Keratinocyte (primary cell): ENCODE data around the gene SSUH2. TPM values are rescaled to one million over a fixed set of nuclear protein-coding genes. Genes with fewer than 3 reads are reported as not detected.

ENCODE experiments used
- DNase-seq: peaks from one replicate; pipeline ENCODE4 v3.0.0-alpha.2; 2011; ENCODE audit warnings: low read depth, missing footprints, low spot score
- FAIRE-seq: peaks from 2 replicates; lab custom pipeline; 2011; peaks lifted over from hg19 to GRCh38; lab: Jason Lieb, UNC
- H2AFZ ChIP-seq: 2 replicates; pipeline ENCODE4 v1.6.0; 2012; ENCODE audit warnings: low read length, control low read depth, inconsistent platforms; ENCODE audit not compliant: control insufficient read depth
- H3K27ac ChIP-seq: 2 replicates; pipeline ENCODE4 v1.5.1; 2011; ENCODE audit warnings: low read length; ENCODE audit not compliant: control insufficient read depth, insufficient read depth
- H3K27me3 ChIP-seq: 3 replicates; pipeline ENCODE4 v1.6.0; 2011; ENCODE audit warnings: low read length; ENCODE audit not compliant: control insufficient read depth, insufficient read depth; ENCODE audit errors: extremely low read depth
- H3K36me3 ChIP-seq, 2 experiments: 2 replicates in 1 of 2; 3 replicates in 1 of 2; pipeline ENCODE4 v1.5.1; 2011; ENCODE audit warnings: low read length in 2 of 2, mild to moderate bottlenecking in 1 of 2; ENCODE audit not compliant: control insufficient read depth in 2 of 2, insufficient read depth in 2 of 2; ENCODE audit errors: extremely low read depth in 1 of 2
- H3K4me1 ChIP-seq: 3 replicates; pipeline ENCODE4 v1.5.1; 2011; ENCODE audit warnings: low read length; ENCODE audit not compliant: control insufficient read depth, insufficient read depth; ENCODE audit errors: extremely low read depth
- H3K4me2 ChIP-seq: 3 replicates; pipeline ENCODE4 v1.6.0; 2011; ENCODE audit warnings: low read depth, low read length; ENCODE audit not compliant: control insufficient read depth, insufficient read depth; ENCODE audit errors: extremely low read depth
- H3K4me3 ChIP-seq, 3 experiments: fragments of 200-600 bp in 1 of 3; sonication (generic) in 1 of 3; 2 replicates in 2 of 3; 3 replicates in 1 of 3; pipeline ENCODE4 v1.5.1; 2011 to 2016; ENCODE audit warnings: low read length in 3 of 3, mild to moderate bottlenecking in 3 of 3, control low read depth in 2 of 3, inconsistent platforms in 1 of 3, low read depth in 1 of 3, mixed read lengths in 1 of 3, mixed run types in 1 of 3, moderate library complexity in 1 of 3; ENCODE audit not compliant: control insufficient read depth in 2 of 3, insufficient read depth in 2 of 3; ENCODE audit errors: extremely low read depth in 1 of 3
- H3K79me2 ChIP-seq: 2 replicates; pipeline ENCODE4 v1.6.0; 2012; ENCODE audit warnings: low read length; ENCODE audit not compliant: control insufficient read depth, insufficient read depth
- H3K9ac ChIP-seq: 3 replicates; pipeline ENCODE4 v1.6.0; 2011; ENCODE audit warnings: low read length; ENCODE audit not compliant: control insufficient read depth, insufficient read depth; ENCODE audit errors: extremely low read depth
- H3K9me1 ChIP-seq: 3 replicates; pipeline ENCODE4 v1.6.0; 2011; ENCODE audit warnings: low read length; ENCODE audit not compliant: control insufficient read depth, insufficient read depth; ENCODE audit errors: extremely low read depth
- H3K9me3 ChIP-seq: 2 replicates; pipeline ENCODE4 v1.5.1; 2012; ENCODE audit warnings: low read depth, low read length; ENCODE audit not compliant: control insufficient read depth
- H4K20me1 ChIP-seq: 3 replicates; pipeline ENCODE4 v1.6.0; 2011; ENCODE audit warnings: low read length; ENCODE audit not compliant: control insufficient read depth, insufficient read depth; ENCODE audit errors: extremely low read depth
- EZH2 ChIP-seq: IDR thresholded peaks from one replicate; pipeline ENCODE4 v1.6.1; 2012; ENCODE audit warnings: inconsistent platforms, mild to moderate bottlenecking, low read length, moderate library complexity
- dilution Hi-C: fragments of 300-500 bp; cut with MboI; formaldehyde crosslinking; loops from one replicate; pipeline ENCODE4 v1.7.0; 2020; ENCODE audit warnings: low sequenced_read_pairs; ENCODE audit not compliant: extremely low pct_ligation_motif_present
- polyA plus RNA-seq, 5 experiments: library from polyadenylated mRNA; depleted of rRNA in 3 of 5; stranded (reverse) in 3 of 5; stranded (forward) in 1 of 5; unstranded in 1 of 5; fragments of >200 nt; gene quantifications; 1 replicate in 1 of 5; 2 replicates in 3 of 5; 3 replicates in 1 of 5; pipeline versions ENCODE4 v1.2.1 to v1.2.3, GENCODE V29; 2011 to 2012; ENCODE audit warnings: missing spikeins in 2 of 5, low read depth in 1 of 5, low replicate concordance in 1 of 5
- TF ChIP-seq, protein P1 (sequence below), 3 experiments: IDR thresholded peaks in 1 of 3; conservative IDR thresholded peaks in 1 of 3; optimal IDR thresholded peaks in 1 of 3; 2 replicates in 2 of 3; 3 replicates in 1 of 3; pipeline versions ENCODE3 to v1.5.1; 2011; ENCODE audit warnings: low read length in 3 of 3, mild to moderate bottlenecking in 3 of 3, moderate library complexity in 2 of 3, control low read depth in 1 of 3, inconsistent platforms in 1 of 3; ENCODE audit not compliant: insufficient read depth in 2 of 3; ENCODE audit errors: extremely low read depth in 1 of 3

Gene SSUH2
- polyA plus RNA-seq, 1 donor (not counting 4 experiments of a cell fraction or from before 2014, with no cell fraction given), result 0.09 TPM

DNA sequence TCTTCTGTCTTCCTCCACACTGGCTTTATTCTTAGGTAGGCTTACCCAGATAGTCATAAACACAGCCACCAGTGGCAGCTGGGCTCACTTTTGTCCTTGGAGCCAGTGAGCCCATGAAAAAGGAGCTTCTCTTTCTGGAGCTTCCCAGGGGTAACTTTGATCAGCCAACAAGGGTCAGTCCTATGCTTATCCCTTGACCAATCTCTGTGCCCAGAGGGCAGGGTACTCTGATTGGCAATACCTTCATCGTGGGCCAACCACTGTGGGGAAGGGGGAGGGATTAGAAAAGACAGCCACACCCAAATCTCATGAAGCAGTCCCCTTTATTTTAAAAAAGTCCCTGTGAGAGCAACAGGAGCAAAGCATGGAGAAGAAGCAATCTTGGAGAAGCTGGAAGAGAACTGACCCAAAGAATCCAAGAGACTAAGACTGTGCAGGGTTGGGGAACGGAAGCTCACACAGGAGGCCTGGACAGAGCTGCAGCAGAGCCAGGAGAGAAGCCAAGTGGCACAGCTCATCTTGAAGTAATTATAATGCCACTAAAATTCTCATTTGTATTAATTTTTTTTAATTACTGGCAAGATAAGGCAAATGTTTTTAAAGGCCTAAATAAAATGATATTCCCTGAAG lies 70.4 kb downstream of the SSUH2 start:
- H3K9ac ChIP-seq, result no peak overlapping the region
- TF ChIP-seq, protein P1, sequence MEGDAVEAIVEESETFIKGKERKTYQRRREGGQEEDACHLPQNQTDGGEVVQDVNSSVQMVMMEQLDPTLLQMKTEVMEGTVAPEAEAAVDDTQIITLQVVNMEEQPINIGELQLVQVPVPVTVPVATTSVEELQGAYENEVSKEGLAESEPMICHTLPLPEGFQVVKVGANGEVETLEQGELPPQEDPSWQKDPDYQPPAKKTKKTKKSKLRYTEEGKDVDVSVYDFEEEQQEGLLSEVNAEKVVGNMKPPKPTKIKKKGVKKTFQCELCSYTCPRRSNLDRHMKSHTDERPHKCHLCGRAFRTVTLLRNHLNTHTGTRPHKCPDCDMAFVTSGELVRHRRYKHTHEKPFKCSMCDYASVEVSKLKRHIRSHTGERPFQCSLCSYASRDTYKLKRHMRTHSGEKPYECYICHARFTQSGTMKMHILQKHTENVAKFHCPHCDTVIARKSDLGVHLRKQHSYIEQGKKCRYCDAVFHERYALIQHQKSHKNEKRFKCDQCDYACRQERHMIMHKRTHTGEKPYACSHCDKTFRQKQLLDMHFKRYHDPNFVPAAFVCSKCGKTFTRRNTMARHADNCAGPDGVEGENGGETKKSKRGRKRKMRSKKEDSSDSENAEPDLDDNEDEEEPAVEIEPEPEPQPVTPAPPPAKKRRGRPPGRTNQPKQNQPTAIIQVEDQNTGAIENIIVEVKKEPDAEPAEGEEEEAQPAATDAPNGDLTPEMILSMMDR (optimal IDR thresholded peaks at IDR 0.05 in 1 of 3, IDR thresholded peaks at IDR 0.05 in 1 of 3, conservative IDR thresholded peaks at IDR 0.05 in 1 of 3; ENCODE audit: extremely low read depth in 1 of 3, insufficient read depth in 2 of 3, low read length in 3 of 3), result no peak
- TF ChIP-seq EZH2, result no peak
- no peaks in the 10 kb centered on the region for H3K36me3 ChIP-seq
- H3K4me2 ChIP-seq, result no peak overlapping the region
- no peak for FAIRE-seq
- no peaks in the 10 kb centered on the region for H3K9me1 ChIP-seq
- no peak overlapping the region for H3K27ac ChIP-seq
- H3K27me3 ChIP-seq, result no peaks in the 10 kb centered on the region
- no peaks in the 10 kb centered on the region for H3K9me3 ChIP-seq
- H3K4me3 ChIP-seq, result no peak overlapping the region
- dilution Hi-C loops, result no loop called here
- no peaks in the 10 kb centered on the region for H3K4me1 ChIP-seq
- no peak overlapping the region for H2AFZ ChIP-seq
- no peaks in the 10 kb centered on the region for H4K20me1 ChIP-seq
- H3K79me2 ChIP-seq, result no peaks in the 10 kb centered on the region
- no peak for DNase-seq

DNA sequence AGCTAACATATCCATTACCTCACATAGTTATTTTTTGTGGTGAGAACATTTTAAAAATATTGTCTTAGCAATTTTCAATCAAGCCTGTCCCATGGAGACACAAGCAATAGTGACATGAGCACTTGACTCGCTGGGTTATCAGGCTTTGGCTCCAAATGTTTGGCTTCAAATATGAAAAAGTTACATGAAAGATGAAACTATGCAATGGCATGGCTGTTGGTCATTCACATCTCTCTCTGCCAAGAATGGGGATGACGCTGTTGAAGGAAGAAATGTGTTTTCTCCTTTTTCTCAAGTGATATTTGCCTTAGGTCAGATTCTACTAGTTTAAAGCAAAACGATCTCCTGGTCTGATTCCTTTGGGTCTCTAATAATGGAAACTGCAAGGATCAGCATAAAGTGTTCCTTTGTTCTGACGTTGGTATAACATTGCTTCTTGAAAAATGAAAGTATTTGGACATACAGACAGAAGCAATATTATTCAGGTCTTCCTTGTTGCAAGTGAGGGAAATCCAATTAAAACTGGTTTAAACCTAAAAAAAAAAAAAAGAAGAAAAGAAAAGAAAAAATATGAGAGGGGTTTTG lies 71.2 kb downstream of the SSUH2 start:
- Histone ChIP-seq H3K27me3 (no peaks in the 10 kb centered on the region), H3K9me3 (no peaks in the 10 kb centered on the region), H3K4me1 (no peaks in the 10 kb centered on the region), H3K4me2 (no peak overlapping the region), H3K4me3 (no peak overlapping the region), H3K36me3 (no peaks in the 10 kb centered on the region), H3K79me2 (no peaks in the 10 kb centered on the region), H3K9ac (no peak overlapping the region), H3K9me1 (no peaks in the 10 kb centered on the region), H4K20me1 (no peaks in the 10 kb centered on the region), H3K27ac (no peak overlapping the region), H2AFZ (no peak overlapping the region)
- no peak for FAIRE-seq
- TF ChIP-seq, protein P1 (optimal IDR thresholded peaks at IDR 0.05 in 1 of 3, IDR thresholded peaks at IDR 0.05 in 1 of 3, conservative IDR thresholded peaks at IDR 0.05 in 1 of 3; ENCODE audit: extremely low read depth in 1 of 3, insufficient read depth in 2 of 3, low read length in 3 of 3), result no peak
- TF ChIP-seq EZH2, result no peak
- DNase-seq, result no peak
- dilution Hi-C loops, result no loop called here
